HG02678 (cell line): ENCODE measurements around the gene CRB2.

Experiments
- ATAC-seq: cut with Tn5 transposase; IDR thresholded peaks from one replicate; pipeline ENCODE4 v1.9.1; 2021; ENCODE audit warnings: mild to moderate bottlenecking, moderate library complexity; ENCODE audit not compliant: unreplicated experiment

Gene CRB2

GRCh38 chr9:123346826-123347225 is 9.2 kb upstream of the CRB2 start:
- no peak for ATAC-seq

GRCh38 chr9:123347289-123348060 is 8.5 kb upstream of the CRB2 start:
- ATAC-seq: no peak

GRCh38 chr9:123348317-123348992 is 7.5 kb upstream of the CRB2 start:
- no peak for ATAC-seq

- no peak for ATAC-seq
These were observed 7.0 kb upstream of the CRB2 start for GRCh38 chr9:123349033-123349432.

GRCh38 chr9:123349691-123350480 is 6.1 kb upstream of the CRB2 start:
- peak; percentile 61 for ATAC-seq

GRCh38 chr9:123350590-123351310 is 5.2 kb upstream of the CRB2 start:
- no peak for ATAC-seq

- ATAC-seq: no peak
These were observed 3.0 kb upstream of the CRB2 start for GRCh38 chr9:123353041-123353440.

- peak; percentile 56 for ATAC-seq
These were observed 1.9 kb upstream of the CRB2 start for GRCh38 chr9:123353984-123354591.

GRCh38 chr9:123354806-123355508 is 1.0 kb upstream of the CRB2 start:
- ATAC-seq: no peak

- no peak for ATAC-seq
These were observed 1.1 kb downstream of the CRB2 start for GRCh38 chr9:123356851-123357742.

- ATAC-seq: no peak
These were observed 1.7 kb downstream of the CRB2 start for GRCh38 chr9:123357743-123358059.

- no peak for ATAC-seq
These were observed 2.3 kb downstream of the CRB2 start for GRCh38 chr9:123358181-123358905.

GRCh38 chr9:123359106-123359505 is 3.1 kb downstream of the CRB2 start:
- no peak for ATAC-seq

GRCh38 chr9:123359546-123359945 is 3.5 kb downstream of the CRB2 start:
- ATAC-seq: no peak

GRCh38 chr9:123360161-123361085 is 4.4 kb downstream of the CRB2 start:
- ATAC-seq: no peak

- ATAC-seq: no peak
These were observed 5.2 kb downstream of the CRB2 start for GRCh38 chr9:123361086-123361730.
